ENCODE data around the gene DOCK3.

GRCh38 chr3:51123531-51123930 is 448.8 kb downstream of the DOCK3 start:
- TF ChIP-seq, protein P1, sequence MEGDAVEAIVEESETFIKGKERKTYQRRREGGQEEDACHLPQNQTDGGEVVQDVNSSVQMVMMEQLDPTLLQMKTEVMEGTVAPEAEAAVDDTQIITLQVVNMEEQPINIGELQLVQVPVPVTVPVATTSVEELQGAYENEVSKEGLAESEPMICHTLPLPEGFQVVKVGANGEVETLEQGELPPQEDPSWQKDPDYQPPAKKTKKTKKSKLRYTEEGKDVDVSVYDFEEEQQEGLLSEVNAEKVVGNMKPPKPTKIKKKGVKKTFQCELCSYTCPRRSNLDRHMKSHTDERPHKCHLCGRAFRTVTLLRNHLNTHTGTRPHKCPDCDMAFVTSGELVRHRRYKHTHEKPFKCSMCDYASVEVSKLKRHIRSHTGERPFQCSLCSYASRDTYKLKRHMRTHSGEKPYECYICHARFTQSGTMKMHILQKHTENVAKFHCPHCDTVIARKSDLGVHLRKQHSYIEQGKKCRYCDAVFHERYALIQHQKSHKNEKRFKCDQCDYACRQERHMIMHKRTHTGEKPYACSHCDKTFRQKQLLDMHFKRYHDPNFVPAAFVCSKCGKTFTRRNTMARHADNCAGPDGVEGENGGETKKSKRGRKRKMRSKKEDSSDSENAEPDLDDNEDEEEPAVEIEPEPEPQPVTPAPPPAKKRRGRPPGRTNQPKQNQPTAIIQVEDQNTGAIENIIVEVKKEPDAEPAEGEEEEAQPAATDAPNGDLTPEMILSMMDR (IDR thresholded peaks at IDR 0.05) = no peak
- no peak for TF ChIP-seq POLR2A (IDR thresholded peaks at IDR 0.05)
- no peak for TF ChIP-seq EP300 (IDR thresholded peaks at IDR 0.05)

All from gastroesophageal sphincter (tissue), 3 donors.